HEK293T (cell line): ENCODE data around the gene BLVRA.

Experiments
- ARNT ChIP-seq: fragments of 450-650 bp; IDR thresholded peaks from 2 replicates; pipeline ENCODE4 v1.6.1; 2017; ENCODE audit warnings: mild to moderate bottlenecking
- BHLHE40 ChIP-seq: fragments of 450-650 bp; IDR thresholded peaks from 2 replicates; pipeline ENCODE4 v1.6.1; 2016; ENCODE audit warnings: mild to moderate bottlenecking, moderate library complexity, borderline replicate concordance
- CTBP1 ChIP-seq: fragments of 450-650 bp; IDR thresholded peaks from 2 replicates; pipeline ENCODE4 v1.6.1; 2016; ENCODE audit warnings: borderline replicate concordance
- ELF4 ChIP-seq: fragments of 450-650 bp; IDR thresholded peaks from 2 replicates; pipeline ENCODE4 v1.6.1; 2017; ENCODE audit warnings: antibody characterized with exemption
- FOXA1 ChIP-seq: fragments of 450-650 bp; IDR thresholded peaks from 2 replicates; pipeline ENCODE4 v1.6.1; 2016; ENCODE audit warnings: mild to moderate bottlenecking
- FOXK2 ChIP-seq: fragments of 450-650 bp; IDR thresholded peaks from 2 replicates; pipeline ENCODE4 v1.6.1; 2016; ENCODE audit warnings: mild to moderate bottlenecking
- FOXM1 ChIP-seq: fragments of 450-650 bp; IDR thresholded peaks from 2 replicates; pipeline ENCODE4 v1.6.1; 2017; ENCODE audit warnings: mild to moderate bottlenecking, borderline replicate concordance
- L3MBTL2 ChIP-seq: fragments of 450-650 bp; conservative IDR thresholded peaks from 2 replicates; pipeline ENCODE4 v1.6.1; 2016; ENCODE audit warnings: mild to moderate bottlenecking
- NFRKB ChIP-seq: fragments of 450-650 bp; IDR thresholded peaks from 2 replicates; pipeline ENCODE4 v1.6.1; 2016; ENCODE audit warnings: mild to moderate bottlenecking, moderate library complexity
- PKNOX1 ChIP-seq: fragments of 450-650 bp; IDR thresholded peaks from 2 replicates; pipeline ENCODE4 v1.6.1; 2016
- SP1 ChIP-seq: fragments of 450-650 bp; IDR thresholded peaks from 2 replicates; pipeline ENCODE4 v1.6.1; 2017
- SUZ12 ChIP-seq: fragments of 450-650 bp; IDR thresholded peaks from 2 replicates; pipeline ENCODE4 v1.6.1; 2016; ENCODE audit warnings: mild to moderate bottlenecking
- TARDBP ChIP-seq: fragments of 450-650 bp; IDR thresholded peaks from 2 replicates; pipeline ENCODE4 v1.6.1; 2016
- ZNF384 ChIP-seq: fragments of 450-650 bp; IDR thresholded peaks from 2 replicates; pipeline ENCODE4 v1.6.1; 2016

GRCh38 chr7:43750016-43750887 is 8.2 kb upstream of the BLVRA start:
- TF ChIP-seq ZNF384 (no peak), SP1 (no peak), FOXA1 (no peak), PKNOX1 (no peak), SUZ12 (no peak), BHLHE40 (no peak), NFRKB (no peak), L3MBTL2 (no peak), CTBP1 (no peak), TARDBP (no peak), FOXM1 (no peak), ELF4 (no peak), ARNT (no peak), FOXK2 (no peak)
